Thyroid gland (tissue), 4 donors: ENCODE results near the gene CHRD.

ENCODE experiments used
- POLR2A ChIP-seq, 2 donors: fragments of 450-650 bp; IDR thresholded peaks; one replicate each; pipeline ENCODE4 v1.6.1; 2017; ENCODE audit warnings: antibody characterized with exemption in 2 of 2, mild to moderate bottlenecking in 2 of 2, moderate library complexity in 1 of 2
- TF ChIP-seq, protein P1 (sequence below), 6 experiments: fragments of 200-600 bp in 3 of 6; fragments of 450-650 bp in 3 of 6; sonication (generic) in 3 of 6; IDR thresholded peaks; one replicate each; pipeline ENCODE4 v1.5.1; 2016 to 2019; ENCODE audit warnings: antibody characterized with exemption in 6 of 6, mild to moderate bottlenecking in 2 of 6, inconsistent platforms in 1 of 6, moderate library complexity in 1 of 6

DNA sequence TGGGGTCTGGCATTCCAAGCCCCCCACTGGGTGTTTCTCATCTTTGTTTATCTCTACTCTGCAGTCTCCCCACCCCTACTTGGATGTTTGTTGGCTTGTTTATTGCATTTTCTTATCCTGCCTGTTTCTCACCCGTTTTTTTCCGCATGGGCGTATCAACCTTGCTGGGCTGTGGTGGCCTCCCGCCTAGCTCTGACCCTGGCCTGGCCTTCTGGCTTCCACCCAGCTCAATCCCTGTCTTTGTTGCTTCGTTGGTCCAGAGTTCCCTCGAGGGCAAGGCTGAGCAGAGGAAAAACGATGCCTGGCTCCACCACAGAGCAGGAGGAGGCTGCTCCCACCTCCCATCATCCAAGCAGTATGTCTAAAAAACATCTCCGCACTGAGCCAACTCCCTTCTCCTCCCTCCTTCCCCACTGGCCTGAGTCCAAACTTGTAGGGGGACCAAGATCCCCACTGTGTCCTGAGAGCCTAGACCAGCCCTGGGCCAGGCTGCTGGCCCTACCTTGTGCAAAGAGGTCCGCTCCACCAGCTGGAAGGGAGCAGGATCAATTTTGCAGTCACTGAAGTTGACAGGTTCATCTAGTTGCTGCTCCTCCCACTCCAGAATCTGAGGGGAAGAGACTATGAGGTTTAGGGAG is 28.2 kb upstream of the CHRD start:
- TF ChIP-seq, protein P1, sequence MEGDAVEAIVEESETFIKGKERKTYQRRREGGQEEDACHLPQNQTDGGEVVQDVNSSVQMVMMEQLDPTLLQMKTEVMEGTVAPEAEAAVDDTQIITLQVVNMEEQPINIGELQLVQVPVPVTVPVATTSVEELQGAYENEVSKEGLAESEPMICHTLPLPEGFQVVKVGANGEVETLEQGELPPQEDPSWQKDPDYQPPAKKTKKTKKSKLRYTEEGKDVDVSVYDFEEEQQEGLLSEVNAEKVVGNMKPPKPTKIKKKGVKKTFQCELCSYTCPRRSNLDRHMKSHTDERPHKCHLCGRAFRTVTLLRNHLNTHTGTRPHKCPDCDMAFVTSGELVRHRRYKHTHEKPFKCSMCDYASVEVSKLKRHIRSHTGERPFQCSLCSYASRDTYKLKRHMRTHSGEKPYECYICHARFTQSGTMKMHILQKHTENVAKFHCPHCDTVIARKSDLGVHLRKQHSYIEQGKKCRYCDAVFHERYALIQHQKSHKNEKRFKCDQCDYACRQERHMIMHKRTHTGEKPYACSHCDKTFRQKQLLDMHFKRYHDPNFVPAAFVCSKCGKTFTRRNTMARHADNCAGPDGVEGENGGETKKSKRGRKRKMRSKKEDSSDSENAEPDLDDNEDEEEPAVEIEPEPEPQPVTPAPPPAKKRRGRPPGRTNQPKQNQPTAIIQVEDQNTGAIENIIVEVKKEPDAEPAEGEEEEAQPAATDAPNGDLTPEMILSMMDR (IDR thresholded peaks at IDR 0.05): no peak
- no peak for TF ChIP-seq POLR2A (IDR thresholded peaks at IDR 0.05)
